ENCODE measurements around the gene BCL6. TPM values are rescaled to one million over a fixed set of nuclear protein-coding genes. Genes with fewer than 3 reads are reported as not detected.

The BCL6 gene
- total RNA-seq, 1 donor: 40.2 TPM

GRCh38 chr3:187738071-187738330 is 7.3 kb downstream of the BCL6 start:
- TF ChIP-seq CTCF (IDR thresholded peaks at IDR 0.05; ENCODE audit: extremely low read depth, low read depth, low read length): no peak
- Histone ChIP-seq H3K27me3 (ENCODE audit: insufficient read depth, low read length) (no peaks in the 10 kb centered on the region), H3K27ac (ENCODE audit: low read depth, low read length) (peak overlapping the region; percentile 100), H3K4me2 (ENCODE audit: insufficient read depth, low read length) (peak overlapping the region; percentile 100), H3K4me3 (ENCODE audit: insufficient read depth, low read length) (peak overlapping the region; percentile 93), H4K20me1 (ENCODE audit: insufficient read depth, low read length) (peaks cover 28% of the 10 kb centered on the region), H2AFZ (ENCODE audit: low read length) (peak overlapping the region; percentile 89), H3K36me3 (ENCODE audit: insufficient read depth, low read length) (peaks cover 16% of the 10 kb centered on the region), H3K9me3 (ENCODE audit: low read depth, low read length) (no peaks in the 10 kb centered on the region), H3K4me1 (ENCODE audit: insufficient read depth, low read length) (peaks cover 56% of the 10 kb centered on the region), H3K79me2 (ENCODE audit: insufficient read depth, low read length) (peaks cover 84% of the 10 kb centered on the region)
- DNase-seq (ENCODE audit: insufficient read length, low spot score, missing footprints): no peak

- DNase-seq (ENCODE audit: insufficient read length, low spot score, missing footprints): peak; percentile 80
These were observed 7.7 kb downstream of the BCL6 start for GRCh38 chr3:187737368-187738070.

GRCh38 chr3:187737006-187737367 is 8.3 kb downstream of the BCL6 start:
- peaks cover 75% of the 10 kb centered on the region for H3K79me2 ChIP-seq (ENCODE audit: insufficient read depth, low read length)
- no peak for TF ChIP-seq CTCF (IDR thresholded peaks at IDR 0.05; ENCODE audit: extremely low read depth, low read depth, low read length)
- H3K4me3 ChIP-seq (ENCODE audit: insufficient read depth, low read length): peak overlapping the region; percentile 93

More at GRCh38 chr3:187737368-187738070, 7.7 kb downstream of the BCL6 start:
- peak overlapping the region; percentile 100 for H3K4me2 ChIP-seq (ENCODE audit: insufficient read depth, low read length)
- no peak for TF ChIP-seq CTCF (IDR thresholded peaks at IDR 0.05; ENCODE audit: extremely low read depth, low read depth, low read length)
- H3K27me3 ChIP-seq (ENCODE audit: insufficient read depth, low read length): no peaks in the 10 kb centered on the region
- H3K9me3 ChIP-seq (ENCODE audit: low read depth, low read length): no peaks in the 10 kb centered on the region
- peak overlapping the region; percentile 100 for H3K27ac ChIP-seq (ENCODE audit: low read depth, low read length)
- peaks cover 79% of the 10 kb centered on the region for H3K79me2 ChIP-seq (ENCODE audit: insufficient read depth, low read length)
- peaks cover 21% of the 10 kb centered on the region for H3K36me3 ChIP-seq (ENCODE audit: insufficient read depth, low read length)
- peaks cover 51% of the 10 kb centered on the region for H3K4me1 ChIP-seq (ENCODE audit: insufficient read depth, low read length)
- peaks cover 28% of the 10 kb centered on the region for H4K20me1 ChIP-seq (ENCODE audit: insufficient read depth, low read length)
- H3K4me3 ChIP-seq (ENCODE audit: insufficient read depth, low read length): peak overlapping the region; percentile 93
- H2AFZ ChIP-seq (ENCODE audit: low read length): peak overlapping the region; percentile 89

GRCh38 chr3:187736418-187736871 is 8.8 kb downstream of the BCL6 start:
- Histone ChIP-seq H3K79me2 (ENCODE audit: insufficient read depth, low read length) (peaks cover 71% of the 10 kb centered on the region), H3K4me3 (ENCODE audit: insufficient read depth, low read length) (peak overlapping the region; percentile 93)

More at GRCh38 chr3:187737006-187737367, 8.3 kb downstream of the BCL6 start:
- no peak for DNase-seq (ENCODE audit: insufficient read length, low spot score, missing footprints)
- Histone ChIP-seq H3K27me3 (ENCODE audit: insufficient read depth, low read length) (no peaks in the 10 kb centered on the region), H3K36me3 (ENCODE audit: insufficient read depth, low read length) (peaks cover 26% of the 10 kb centered on the region), H3K9me3 (ENCODE audit: low read depth, low read length) (no peaks in the 10 kb centered on the region), H3K27ac (ENCODE audit: low read depth, low read length) (peak overlapping the region; percentile 100), H3K4me2 (ENCODE audit: insufficient read depth, low read length) (peak overlapping the region; percentile 100), H4K20me1 (ENCODE audit: insufficient read depth, low read length) (peaks cover 28% of the 10 kb centered on the region), H2AFZ (ENCODE audit: low read length) (no peak overlapping the region), H3K4me1 (ENCODE audit: insufficient read depth, low read length) (peaks cover 47% of the 10 kb centered on the region)

More at GRCh38 chr3:187736418-187736871, 8.8 kb downstream of the BCL6 start:
- Histone ChIP-seq H3K4me1 (ENCODE audit: insufficient read depth, low read length) (peaks cover 47% of the 10 kb centered on the region), H3K36me3 (ENCODE audit: insufficient read depth, low read length) (peaks cover 32% of the 10 kb centered on the region), H3K27me3 (ENCODE audit: insufficient read depth, low read length) (no peaks in the 10 kb centered on the region), H3K4me2 (ENCODE audit: insufficient read depth, low read length) (peak overlapping the region; percentile 100), H2AFZ (ENCODE audit: low read length) (no peak overlapping the region), H3K9me3 (ENCODE audit: low read depth, low read length) (no peaks in the 10 kb centered on the region), H3K27ac (ENCODE audit: low read depth, low read length) (peak overlapping the region; percentile 100), H4K20me1 (ENCODE audit: insufficient read depth, low read length) (peaks cover 27% of the 10 kb centered on the region)
- DNase-seq (ENCODE audit: insufficient read length, low spot score, missing footprints): peak; percentile 74
- TF ChIP-seq CTCF (IDR thresholded peaks at IDR 0.05; ENCODE audit: extremely low read depth, low read depth, low read length): no peak

All from osteoblast (primary cell).